GM20000 (cell line): ENCODE measurements around the gene WIPI1.
A peak's percentile ranks its signal among the peaks of the same experiment; 100 is the strongest.

Source experiments
- DNase-seq: peaks from one replicate; pipeline ENCODE4 v3.0.0; 2012; ENCODE audit warnings: low spot score
- CTCF ChIP-seq: IDR thresholded peaks from 2 replicates; pipeline ENCODE4 v1.5.1; 2012; ENCODE audit warnings: mild to moderate bottlenecking, control low read depth; ENCODE audit errors: extremely low read depth, missing control alignments

The WIPI1 gene

GRCh38 chr17:68403122-68403521, 54.2 kb downstream of the WIPI1 start:
- no peak for DNase-seq
- TF ChIP-seq CTCF, result no peak

GRCh38 chr17:68401288-68401687, 56.0 kb downstream of the WIPI1 start:
- DNase-seq, result no peak
- no peak for TF ChIP-seq CTCF

- TF ChIP-seq CTCF, result no peak
- DNase-seq, result no peak
Measured at GRCh38 chr17:68400404-68400735, 56.9 kb downstream of the WIPI1 start.

- TF ChIP-seq CTCF, result no peak
- no peak for DNase-seq
Measured at GRCh38 chr17:68399638-68400403, 57.5 kb downstream of the WIPI1 start.

- TF ChIP-seq CTCF, result peak; percentile 80
- peak; percentile 82 for DNase-seq
Measured at GRCh38 chr17:68398691-68399637, 58.3 kb downstream of the WIPI1 start.

GRCh38 chr17:68397108-68397536, 60.2 kb downstream of the WIPI1 start:
- no peak for DNase-seq
- no peak for TF ChIP-seq CTCF

- TF ChIP-seq CTCF, result no peak
- no peak for DNase-seq
Measured at GRCh38 chr17:68396226-68397107, 60.8 kb downstream of the WIPI1 start.
